ENCODE data around the gene GATM. TPM values are rescaled to one million over a fixed set of nuclear protein-coding genes. Genes with fewer than 3 reads are reported as not detected.

Gene GATM
- total RNA-seq, 4 donors from 2014 or later: 9.7 to 15.1 (median 12.3) TPM

DNA sequence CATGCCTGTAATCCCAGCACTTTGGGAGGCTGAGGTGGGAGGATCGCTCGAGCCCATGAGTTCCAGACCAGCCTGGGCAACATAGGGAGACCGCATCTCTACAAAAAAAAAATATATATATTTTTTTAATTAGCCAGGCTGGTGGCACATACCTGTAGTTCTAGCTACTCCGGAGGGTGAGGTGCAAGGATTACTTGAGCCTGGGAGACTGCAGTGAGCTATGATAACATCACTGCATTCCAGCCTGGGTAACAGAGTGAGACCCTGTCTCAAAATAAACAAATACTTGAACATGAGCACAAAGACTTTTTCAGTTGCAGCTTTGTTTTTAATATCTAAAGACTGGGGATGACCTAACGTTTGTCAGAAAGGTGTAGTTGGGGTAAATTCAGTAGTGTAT lies 31.3 kb upstream of the GATM start:
- DNase-seq (ENCODE audit: low spot score) (no peak), ATAC-seq (ENCODE audit: low FRiP score) (no peak)
- TF ChIP-seq, protein P1, sequence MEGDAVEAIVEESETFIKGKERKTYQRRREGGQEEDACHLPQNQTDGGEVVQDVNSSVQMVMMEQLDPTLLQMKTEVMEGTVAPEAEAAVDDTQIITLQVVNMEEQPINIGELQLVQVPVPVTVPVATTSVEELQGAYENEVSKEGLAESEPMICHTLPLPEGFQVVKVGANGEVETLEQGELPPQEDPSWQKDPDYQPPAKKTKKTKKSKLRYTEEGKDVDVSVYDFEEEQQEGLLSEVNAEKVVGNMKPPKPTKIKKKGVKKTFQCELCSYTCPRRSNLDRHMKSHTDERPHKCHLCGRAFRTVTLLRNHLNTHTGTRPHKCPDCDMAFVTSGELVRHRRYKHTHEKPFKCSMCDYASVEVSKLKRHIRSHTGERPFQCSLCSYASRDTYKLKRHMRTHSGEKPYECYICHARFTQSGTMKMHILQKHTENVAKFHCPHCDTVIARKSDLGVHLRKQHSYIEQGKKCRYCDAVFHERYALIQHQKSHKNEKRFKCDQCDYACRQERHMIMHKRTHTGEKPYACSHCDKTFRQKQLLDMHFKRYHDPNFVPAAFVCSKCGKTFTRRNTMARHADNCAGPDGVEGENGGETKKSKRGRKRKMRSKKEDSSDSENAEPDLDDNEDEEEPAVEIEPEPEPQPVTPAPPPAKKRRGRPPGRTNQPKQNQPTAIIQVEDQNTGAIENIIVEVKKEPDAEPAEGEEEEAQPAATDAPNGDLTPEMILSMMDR (IDR thresholded peaks at IDR 0.05): no peak

DNA sequence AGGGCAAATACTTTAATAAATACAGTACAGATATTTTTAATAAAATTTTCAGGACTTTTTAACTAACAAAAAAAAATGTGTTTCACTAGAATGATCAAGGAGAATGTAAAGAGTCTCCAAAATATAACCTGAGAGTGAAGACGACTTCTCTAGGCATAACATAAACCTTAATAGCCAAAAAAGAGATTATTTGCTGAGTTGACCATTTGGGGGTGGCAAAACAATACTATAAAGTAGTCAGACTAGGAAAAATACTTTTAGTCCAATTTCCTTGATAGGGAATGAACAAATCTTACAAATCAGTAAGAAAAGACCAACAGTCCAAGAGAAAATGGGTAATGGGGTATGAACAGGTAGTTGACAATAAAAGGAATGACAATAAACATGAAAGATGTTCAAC lies 29.4 kb upstream of the GATM start:
- no peak for ATAC-seq (ENCODE audit: low FRiP score)
- DNase-seq (ENCODE audit: low spot score): no peak
- TF ChIP-seq, protein P1 (IDR thresholded peaks at IDR 0.05): no peak

DNA sequence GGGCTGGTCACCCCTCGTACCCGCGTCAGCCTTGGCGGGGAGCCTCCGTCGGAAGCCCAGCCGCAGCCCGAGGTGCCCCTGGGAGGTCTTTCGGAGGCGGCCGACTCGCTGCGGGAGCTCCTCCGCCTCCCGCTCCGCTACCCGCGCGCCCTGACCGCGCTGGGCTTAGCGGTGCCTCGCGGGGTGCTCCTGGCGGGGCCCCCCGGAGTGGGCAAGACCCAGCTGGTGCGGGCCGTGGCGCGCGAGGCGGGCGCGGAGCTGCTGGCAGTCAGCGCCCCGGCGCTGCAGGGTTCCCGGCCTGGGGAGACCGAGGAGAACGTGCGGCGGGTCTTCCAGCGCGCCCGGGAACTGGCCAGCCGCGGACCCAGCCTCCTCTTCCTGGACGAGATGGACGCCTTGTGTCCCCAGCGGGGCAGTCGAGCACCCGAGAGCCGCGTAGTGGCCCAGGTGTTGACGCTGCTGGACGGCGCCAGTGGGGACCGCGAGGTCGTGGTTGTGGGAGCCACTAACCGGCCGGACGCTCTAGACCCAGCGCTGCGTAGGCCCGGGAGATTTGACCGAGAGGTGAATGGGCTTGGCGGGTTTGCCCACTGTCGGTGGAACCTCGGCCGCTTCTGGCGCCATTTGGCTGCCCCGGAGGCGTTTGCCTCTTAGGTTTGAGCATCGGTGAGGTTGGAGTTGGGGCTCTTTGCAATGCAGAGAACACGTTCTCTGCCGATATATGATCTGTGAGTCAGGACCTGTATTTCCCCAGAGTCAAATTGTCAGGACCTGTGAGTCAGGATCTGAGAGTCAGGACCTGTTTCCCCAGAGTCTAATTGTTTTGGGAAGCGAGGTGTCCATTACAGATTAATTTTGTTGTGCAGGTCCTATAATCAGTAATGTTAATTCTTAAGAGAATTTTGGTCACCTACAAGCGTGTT lies 24.9 kb upstream of the GATM start:
- no peak for DNase-seq (ENCODE audit: low spot score)
- TF ChIP-seq, protein P1 (IDR thresholded peaks at IDR 0.05): no peak
- ATAC-seq (ENCODE audit: low FRiP score): peak; percentile 61

DNA sequence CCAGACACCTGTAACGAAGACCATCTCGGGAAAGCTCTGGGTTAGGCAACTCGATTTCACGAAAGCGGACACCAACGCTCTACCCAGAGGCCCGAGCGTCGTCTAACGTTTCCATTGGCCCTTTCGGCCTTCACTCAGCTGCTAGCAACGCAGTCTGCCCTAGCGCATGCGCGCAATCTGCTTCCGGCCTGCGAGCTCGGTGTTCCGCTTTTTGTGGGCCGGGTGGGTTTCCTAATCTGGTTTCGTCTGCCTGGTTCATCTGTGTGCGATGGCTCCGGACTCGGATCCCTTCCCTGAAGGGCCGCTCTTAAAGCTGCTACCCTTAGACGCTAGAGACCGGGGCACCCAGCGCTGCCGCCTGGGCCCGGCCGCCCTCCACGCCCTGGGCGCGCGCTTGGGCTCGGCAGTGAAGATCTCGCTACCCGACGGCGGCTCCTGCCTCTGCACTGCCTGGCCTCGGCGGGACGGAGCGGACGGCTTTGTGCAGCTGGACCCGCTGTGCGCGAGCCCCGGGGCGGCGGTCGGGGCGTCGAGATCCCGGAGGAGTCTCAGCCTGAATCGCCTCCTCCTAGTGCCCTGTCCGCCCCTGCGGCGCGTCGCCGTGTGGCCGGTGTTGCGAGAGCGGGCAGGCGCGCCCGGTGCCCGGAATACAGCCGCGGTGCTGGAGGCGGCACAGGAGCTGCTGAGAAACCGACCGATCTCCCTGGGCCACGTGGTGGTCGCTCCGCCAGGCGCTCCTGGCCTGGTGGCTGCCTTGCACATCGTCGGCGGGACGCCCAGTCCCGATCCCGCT lies 24.0 kb upstream of the GATM start:
- peak; percentile 80 for DNase-seq (ENCODE audit: low spot score)
- ATAC-seq (ENCODE audit: low FRiP score): peak; percentile 96
- TF ChIP-seq, protein P1 (IDR thresholded peaks at IDR 0.05): no peak

DNA sequence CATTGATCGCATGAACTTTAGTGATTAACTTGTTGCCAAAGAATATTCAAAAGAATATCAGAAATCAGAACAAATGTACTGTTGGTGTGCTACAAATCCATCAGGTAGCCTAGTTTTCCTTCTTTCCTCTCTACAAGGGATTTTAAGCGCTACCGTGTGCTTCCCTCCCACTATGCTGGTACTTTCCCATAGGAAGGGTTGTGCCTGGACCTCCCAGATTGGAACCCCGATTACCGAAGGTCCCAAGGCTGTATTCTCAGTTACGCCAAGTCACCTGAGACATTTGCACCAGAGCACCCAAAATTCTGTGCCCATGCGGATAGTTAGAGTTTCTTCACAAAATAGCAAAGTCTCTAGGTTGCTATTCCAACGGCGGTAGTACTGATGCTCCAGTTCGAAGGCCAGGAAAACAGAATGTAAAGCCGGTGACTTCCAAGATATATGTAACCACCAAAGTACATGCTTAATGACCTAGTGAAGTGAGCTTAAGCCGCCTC lies 23.4 kb upstream of the GATM start:
- ATAC-seq (ENCODE audit: low FRiP score) (no peak), DNase-seq (ENCODE audit: low spot score) (no peak)
- TF ChIP-seq, protein P1 (IDR thresholded peaks at IDR 0.05): no peak

DNA sequence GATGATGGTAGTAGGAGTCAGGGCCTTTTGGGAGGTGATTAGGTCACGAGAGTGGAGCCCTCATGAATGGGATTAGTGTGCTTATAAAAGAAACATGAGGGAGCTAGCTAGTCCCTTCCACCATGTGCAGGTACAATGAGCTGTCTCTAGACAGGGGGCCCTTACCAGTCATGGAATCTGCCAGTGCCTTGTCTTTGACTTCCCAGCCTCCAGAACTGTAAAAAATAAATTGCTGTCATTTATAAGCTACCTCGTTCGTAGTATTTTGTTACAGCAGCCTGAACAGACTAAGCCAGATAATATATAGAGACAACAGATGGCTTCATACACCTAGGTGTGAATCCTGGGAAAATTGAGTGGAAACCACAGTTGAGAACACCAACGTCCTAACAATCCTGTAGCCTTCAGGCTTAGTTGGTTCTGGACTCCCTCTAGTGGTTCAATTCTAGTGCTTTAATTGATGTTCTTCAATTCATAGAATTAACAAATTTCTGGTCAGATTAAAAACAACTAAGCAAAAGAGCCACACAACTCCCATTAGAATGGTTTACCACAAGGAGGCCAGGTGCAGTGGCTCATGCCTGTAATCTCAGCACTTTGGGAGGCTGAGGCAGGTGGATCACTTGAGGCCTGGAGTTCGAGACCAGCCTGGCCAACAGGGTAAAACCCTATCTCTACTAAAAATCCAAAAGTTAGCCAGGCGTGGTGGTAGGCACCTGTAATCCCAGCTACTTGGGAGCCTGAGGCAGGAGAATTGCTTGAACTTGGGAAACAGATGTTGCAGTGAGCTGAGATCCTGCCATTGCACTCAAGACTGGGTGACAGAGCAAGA lies 21.3 kb upstream of the GATM start:
- TF ChIP-seq, protein P1 (IDR thresholded peaks at IDR 0.05): no peak
- no peak for ATAC-seq (ENCODE audit: low FRiP score)

More for the DNA sequence above, 21.3 kb upstream of the GATM start:
- DNase-seq (ENCODE audit: low spot score): no peak

All from omental fat pad (tissue), 4 donors.